ENCODE data around the gene CTXND1.

CTXND1 gene

GRCh38 chr15:80274996-80275395, 23.0 kb upstream of the CTXND1 start:
- H3K36me3 ChIP-seq (ENCODE audit: control insufficient read depth in 1 of 2, insufficient read depth in 2 of 2, low read depth in 1 of 2, low read length in 2 of 2) = no peaks in the 10 kb centered on the region
- H3K4ac ChIP-seq (ENCODE audit: low read depth in 1 of 2, low read length in 2 of 2) = no peak overlapping the region
- H3K27ac ChIP-seq (ENCODE audit: low read length, poor library complexity, severe bottlenecking) = no peak overlapping the region
- no peak overlapping the region for H3K23ac ChIP-seq (ENCODE audit: low read length in 2 of 2)
- no peak overlapping the region for H3K9ac ChIP-seq (ENCODE audit: low read length)
- H4K8ac ChIP-seq (ENCODE audit: low read length) = no peak overlapping the region
- H2BK120ac ChIP-seq (ENCODE audit: low read depth, low read length) = no peak overlapping the region
- no peak for DNase-seq
- no peak overlapping the region for H2BK12ac ChIP-seq (ENCODE audit: low read length in 2 of 2)
- no peak overlapping the region for H2AFZ ChIP-seq (ENCODE audit: low read depth, low read length)
- H3K9me3 ChIP-seq (ENCODE audit: control insufficient read depth, low read length) = no peaks in the 10 kb centered on the region
- WGBS = 44% methylated on average over 1 of the region's 1 CpG
- H2BK15ac ChIP-seq (ENCODE audit: low read depth, poor library complexity, severe bottlenecking) = no peak overlapping the region
- H3K18ac ChIP-seq (ENCODE audit: low read depth in 1 of 2, low read length in 2 of 2) = no peak overlapping the region
- peaks cover 16 to 21% of the 10 kb centered on the region in 2 experiments for H3K27me3 ChIP-seq (ENCODE audit: control insufficient read depth in 1 of 2, insufficient read depth in 1 of 2, low read length in 2 of 2)
- H3K4me3 ChIP-seq (ENCODE audit: insufficient read depth in 1 of 2, low read depth in 1 of 2, low read length in 2 of 2) = no peak overlapping the region
- H3K4me2 ChIP-seq (ENCODE audit: low read length, poor library complexity, severe bottlenecking) = no peak overlapping the region
- H4K91ac ChIP-seq (ENCODE audit: low read length) = no peak overlapping the region
- no peaks in the 10 kb centered on the region for H3K79me1 ChIP-seq (replicated peaks; ENCODE audit: low read length, poor library complexity, severe bottlenecking)
- H3K4me1 ChIP-seq (ENCODE audit: control insufficient read depth, insufficient read depth, low read depth, low read length) = no peaks in the 10 kb centered on the region
- no peak overlapping the region for H2AK5ac ChIP-seq (ENCODE audit: low read length, severe bottlenecking)
- no peak overlapping the region for H3K14ac ChIP-seq (ENCODE audit: low read length in 2 of 2)
- H2BK5ac ChIP-seq (ENCODE audit: low read depth, low read length, poor library complexity, severe bottlenecking) = no peak overlapping the region

GRCh38 chr15:80274554-80274953, 22.5 kb upstream of the CTXND1 start:
- H2BK12ac ChIP-seq (ENCODE audit: low read length in 2 of 2) = no peak overlapping the region
- no peaks in the 10 kb centered on the region for H3K36me3 ChIP-seq (ENCODE audit: control insufficient read depth in 1 of 2, insufficient read depth in 2 of 2, low read depth in 1 of 2, low read length in 2 of 2)
- no peak overlapping the region for H2AFZ ChIP-seq (ENCODE audit: low read depth, low read length)
- H4K8ac ChIP-seq (ENCODE audit: low read length) = no peak overlapping the region
- H2AK5ac ChIP-seq (ENCODE audit: low read length, severe bottlenecking) = no peak overlapping the region
- no peaks in the 10 kb centered on the region for H3K79me1 ChIP-seq (replicated peaks; ENCODE audit: low read length, poor library complexity, severe bottlenecking)
- H2BK5ac ChIP-seq (ENCODE audit: low read depth, low read length, poor library complexity, severe bottlenecking) = no peak overlapping the region
- H3K27ac ChIP-seq (ENCODE audit: low read length, poor library complexity, severe bottlenecking) = no peak overlapping the region
- H3K9me3 ChIP-seq (ENCODE audit: control insufficient read depth, low read length) = no peaks in the 10 kb centered on the region
- no peak overlapping the region for H4K91ac ChIP-seq (ENCODE audit: low read length)
- H2BK15ac ChIP-seq (ENCODE audit: low read depth, poor library complexity, severe bottlenecking) = no peak overlapping the region
- H3K9ac ChIP-seq (ENCODE audit: low read length) = no peak overlapping the region
- H3K4ac ChIP-seq (ENCODE audit: low read depth in 1 of 2, low read length in 2 of 2) = no peak overlapping the region
- peaks cover 11 to 21% of the 10 kb centered on the region in 2 experiments for H3K27me3 ChIP-seq (ENCODE audit: control insufficient read depth in 1 of 2, insufficient read depth in 1 of 2, low read length in 2 of 2)
- H3K4me1 ChIP-seq (ENCODE audit: control insufficient read depth, insufficient read depth, low read depth, low read length) = no peaks in the 10 kb centered on the region
- no peak overlapping the region for H3K4me2 ChIP-seq (ENCODE audit: low read length, poor library complexity, severe bottlenecking)
- no peak overlapping the region for H3K14ac ChIP-seq (ENCODE audit: low read length in 2 of 2)
- 69% methylated on average over 2 of the region's 3 CpGs for WGBS
- H3K23ac ChIP-seq (ENCODE audit: low read length in 2 of 2) = no peak overlapping the region
- no peak for DNase-seq
- H3K4me3 ChIP-seq (ENCODE audit: insufficient read depth in 1 of 2, low read depth in 1 of 2, low read length in 2 of 2) = no peak overlapping the region
- H3K18ac ChIP-seq (ENCODE audit: low read depth in 1 of 2, low read length in 2 of 2) = no peak overlapping the region
- H2BK120ac ChIP-seq (ENCODE audit: low read depth, low read length) = no peak overlapping the region

DNA sequence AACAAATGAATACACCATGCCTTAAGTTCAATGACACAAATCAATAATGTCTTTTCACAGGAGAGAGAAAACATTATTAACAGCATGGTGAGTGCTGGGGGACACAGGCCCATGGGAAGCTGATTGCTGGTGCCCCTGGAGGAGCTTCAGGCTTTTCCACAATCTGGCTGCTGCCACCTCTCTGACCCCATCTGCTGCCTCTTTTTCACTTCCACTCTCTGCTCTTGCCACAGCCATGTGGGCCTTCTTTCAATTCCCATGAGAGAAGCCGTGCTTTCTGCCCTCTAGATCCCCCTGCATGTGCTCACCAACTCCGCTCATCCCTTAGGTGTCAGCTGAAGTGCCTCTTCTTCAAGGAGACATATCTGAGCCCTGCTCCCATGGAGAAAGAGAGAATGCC, 21.0 kb upstream of the CTXND1 start:
- Histone ChIP-seq H2BK120ac (ENCODE audit: low read depth, low read length) (no peak overlapping the region), H3K9ac (ENCODE audit: low read length) (no peak overlapping the region), H3K27me3 (ENCODE audit: control insufficient read depth in 1 of 2, insufficient read depth in 1 of 2, low read length in 2 of 2) (peaks cover 15 to 32% of the 10 kb centered on the region in 2 experiments), H3K27ac (ENCODE audit: low read length, poor library complexity, severe bottlenecking) (no peak overlapping the region), H4K8ac (ENCODE audit: low read length) (no peak overlapping the region), H3K4me2 (ENCODE audit: low read length, poor library complexity, severe bottlenecking) (no peak overlapping the region), H3K23ac (ENCODE audit: low read length in 2 of 2) (no peak overlapping the region), H3K79me1 (replicated peaks; ENCODE audit: low read length, poor library complexity, severe bottlenecking) (no peaks in the 10 kb centered on the region), H2BK12ac (ENCODE audit: low read length in 2 of 2) (no peak overlapping the region), H3K9me3 (ENCODE audit: control insufficient read depth, low read length) (no peaks in the 10 kb centered on the region), H3K18ac (ENCODE audit: low read depth in 1 of 2, low read length in 2 of 2) (no peak overlapping the region), H2BK15ac (ENCODE audit: low read depth, poor library complexity, severe bottlenecking) (no peak overlapping the region), H3K4me3 (ENCODE audit: insufficient read depth in 1 of 2, low read depth in 1 of 2, low read length in 2 of 2) (no peak overlapping the region), H3K4me1 (ENCODE audit: control insufficient read depth, insufficient read depth, low read depth, low read length) (no peaks in the 10 kb centered on the region), H2AFZ (ENCODE audit: low read depth, low read length) (no peak overlapping the region), H3K36me3 (ENCODE audit: control insufficient read depth in 1 of 2, insufficient read depth in 2 of 2, low read depth in 1 of 2, low read length in 2 of 2) (no peaks in the 10 kb centered on the region), H3K14ac (ENCODE audit: low read length in 2 of 2) (no peak overlapping the region), H3K4ac (ENCODE audit: low read depth in 1 of 2, low read length in 2 of 2) (no peak overlapping the region), H4K91ac (ENCODE audit: low read length) (no peak overlapping the region), H2AK5ac (ENCODE audit: low read length, severe bottlenecking) (no peak overlapping the region), H2BK5ac (ENCODE audit: low read depth, low read length, poor library complexity, severe bottlenecking) (no peak overlapping the region)
- DNase-seq = no peak
- WGBS = 70% methylated on average over 2 of the region's 2 CpGs

DNA sequence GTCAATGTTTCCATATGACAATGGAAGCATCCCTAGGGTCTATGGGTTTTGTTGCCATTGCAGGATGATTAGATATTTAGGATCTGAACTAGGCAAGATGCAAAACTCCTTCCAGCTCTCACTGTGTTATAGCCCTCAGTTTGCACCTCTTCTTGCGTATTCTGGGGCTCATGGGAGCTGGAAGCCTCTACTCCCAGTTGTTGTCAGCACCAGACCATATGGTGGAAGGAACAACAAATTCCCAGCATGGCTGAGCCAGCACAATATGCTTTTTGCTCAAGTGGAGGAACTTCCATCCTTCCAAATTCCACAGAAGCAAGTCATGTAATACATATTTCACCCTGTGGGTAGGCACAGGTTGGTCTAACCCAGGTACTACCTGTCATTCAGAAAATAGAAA, 18.5 kb upstream of the CTXND1 start:
- no peak overlapping the region for H3K14ac ChIP-seq (ENCODE audit: low read length in 2 of 2)
- H3K23ac ChIP-seq (ENCODE audit: low read length in 2 of 2) = no peak overlapping the region
- no peak overlapping the region for H2BK120ac ChIP-seq (ENCODE audit: low read depth, low read length)
- H3K4ac ChIP-seq (ENCODE audit: low read depth in 1 of 2, low read length in 2 of 2) = no peak overlapping the region
- no peak for DNase-seq
- no peak overlapping the region for H4K8ac ChIP-seq (ENCODE audit: low read length)
- H3K4me2 ChIP-seq (ENCODE audit: low read length, poor library complexity, severe bottlenecking) = no peak overlapping the region
- no peak overlapping the region for H3K27ac ChIP-seq (ENCODE audit: low read length, poor library complexity, severe bottlenecking)
- no peaks in the 10 kb centered on the region for H3K4me1 ChIP-seq (ENCODE audit: control insufficient read depth, insufficient read depth, low read depth, low read length)
- H3K27me3 ChIP-seq (ENCODE audit: control insufficient read depth in 1 of 2, insufficient read depth in 1 of 2, low read length in 2 of 2) = peaks cover 15 to 47% of the 10 kb centered on the region in 2 experiments
- no peak overlapping the region for H2BK5ac ChIP-seq (ENCODE audit: low read depth, low read length, poor library complexity, severe bottlenecking)
- H2AFZ ChIP-seq (ENCODE audit: low read depth, low read length) = no peak overlapping the region
- H3K9ac ChIP-seq (ENCODE audit: low read length) = no peak overlapping the region
- no peak overlapping the region for H2AK5ac ChIP-seq (ENCODE audit: low read length, severe bottlenecking)
- no peaks in the 10 kb centered on the region for H3K79me1 ChIP-seq (replicated peaks; ENCODE audit: low read length, poor library complexity, severe bottlenecking)
- H2BK15ac ChIP-seq (ENCODE audit: low read depth, poor library complexity, severe bottlenecking) = no peak overlapping the region
- no peaks in the 10 kb centered on the region for H3K36me3 ChIP-seq (ENCODE audit: control insufficient read depth in 1 of 2, insufficient read depth in 2 of 2, low read depth in 1 of 2, low read length in 2 of 2)
- no peak overlapping the region for H3K18ac ChIP-seq (ENCODE audit: low read depth in 1 of 2, low read length in 2 of 2)
- 41% methylated on average over 1 of the region's 1 CpG for WGBS
- H2BK12ac ChIP-seq (ENCODE audit: low read length in 2 of 2) = no peak overlapping the region
- no peak overlapping the region for H4K91ac ChIP-seq (ENCODE audit: low read length)
- H3K9me3 ChIP-seq (ENCODE audit: control insufficient read depth, low read length) = no peaks in the 10 kb centered on the region
- no peak overlapping the region for H3K4me3 ChIP-seq (ENCODE audit: insufficient read depth in 1 of 2, low read depth in 1 of 2, low read length in 2 of 2)

Data from mesenchymal stem cell (in vitro differentiated cells and primary cell).